GM21737 (cell line): ENCODE results near the gene MYB.
"Not testable (repeated sequence)": the region's sequence is repeated elsewhere in the genome, so short reads cannot be mapped to it uniquely, and the experiment has no call there.

Experiments
- ATAC-seq: cut with Tn5 transposase; IDR thresholded peaks from one replicate; pipeline ENCODE4 v1.9.1; 2021; ENCODE audit warnings: mild to moderate bottlenecking, moderate library complexity; ENCODE audit not compliant: unreplicated experiment

Gene MYB

GRCh38 chr6:135180542-135181332, at the start of gene MYB:
MYB (plus strand) TSS chr6:135181308; CDS start chr6:135181514, 206 bp downstream.
- ATAC-seq, result peak; percentile 27

GRCh38 chr6:135132776-135133175, 48.3 kb upstream of the MYB start:
- no peak for ATAC-seq

- ATAC-seq, result no peak
These were observed 45.3 kb upstream of the MYB start for GRCh38 chr6:135135835-135136234.

- ATAC-seq, result no peak
These were observed 43.3 kb upstream of the MYB start for GRCh38 chr6:135137826-135138225.

GRCh38 chr6:135141182-135141581, 39.9 kb upstream of the MYB start:
- ATAC-seq, result no peak

GRCh38 chr6:135141728-135142127, 39.4 kb upstream of the MYB start:
- no peak for ATAC-seq

- ATAC-seq, result not testable (repeated sequence)
These were observed 38.9 kb upstream of the MYB start for GRCh38 chr6:135142232-135142631.

GRCh38 chr6:135144673-135145062, 36.4 kb upstream of the MYB start:
- ATAC-seq, result no peak

GRCh38 chr6:135145063-135145800, 35.9 kb upstream of the MYB start:
- ATAC-seq, result peak; percentile 47

GRCh38 chr6:135146162-135146934, 34.8 kb upstream of the MYB start:
- no peak for ATAC-seq

GRCh38 chr6:135147637-135148592, 33.2 kb upstream of the MYB start:
- ATAC-seq, result no peak

- ATAC-seq, result no peak
These were observed 32.2 kb upstream of the MYB start for GRCh38 chr6:135148889-135149288.

GRCh38 chr6:135149376-135149775, 31.7 kb upstream of the MYB start:
- no peak for ATAC-seq

- not testable (repeated sequence) for ATAC-seq
These were observed 30.6 kb upstream of the MYB start for GRCh38 chr6:135150481-135150880.

- ATAC-seq, result not testable (repeated sequence)
These were observed 27.0 kb upstream of the MYB start for GRCh38 chr6:135154125-135154524.

- ATAC-seq, result no peak
These were observed 22.7 kb upstream of the MYB start for GRCh38 chr6:135158397-135158796.

- ATAC-seq, result no peak
These were observed 21.6 kb upstream of the MYB start for GRCh38 chr6:135159531-135159930.

- ATAC-seq, result no peak
These were observed 19.4 kb upstream of the MYB start for GRCh38 chr6:135161411-135162395.
